HFFc6 (cell line): ENCODE results near the gene SLC7A1. TPM values are rescaled to one million over a fixed set of nuclear protein-coding genes. Genes with fewer than 3 reads are reported as not detected.

ENCODE experiments used
- DNase-seq: peaks from one replicate; pipeline ENCODE4 v3.0.0-alpha.2; 2018
- H3K27ac Mint-ChIP-seq: 2 replicates; pipeline ENCODE4 v1.8.0; 2020; ENCODE audit warnings: mild to moderate bottlenecking, mixed read lengths
- H3K27me3 Mint-ChIP-seq: 2 replicates; pipeline ENCODE4 v1.8.0; 2021; ENCODE audit warnings: mild to moderate bottlenecking, moderate library complexity, mixed read lengths; ENCODE audit not compliant: insufficient read depth
- H3K36me3 Mint-ChIP-seq: 2 replicates; pipeline ENCODE4 v1.8.0; 2021; ENCODE audit warnings: low read depth, mixed read lengths
- H3K4me1 Mint-ChIP-seq: 2 replicates; pipeline ENCODE4 v1.8.0; 2020; ENCODE audit warnings: low read depth, mixed read lengths
- H3K4me3 Mint-ChIP-seq: 2 replicates; pipeline ENCODE4 v1.8.0; 2020; ENCODE audit warnings: mild to moderate bottlenecking, moderate library complexity, mixed read lengths
- H3K9me3 Mint-ChIP-seq: 2 replicates; pipeline ENCODE4 v1.8.0; 2020; ENCODE audit warnings: mild to moderate bottlenecking, mixed read lengths
- CTCF ChIP-seq: fragments of 200-600 bp; sonication (generic); IDR thresholded peaks from 2 replicates; pipeline ENCODE4 v1.5.0; 2021; ENCODE audit warnings: antibody characterized with exemption, mild to moderate bottlenecking
- total RNA-seq, 6 experiments: library from RNA; stranded (reverse); fragmentation: NEBNext Ultra II Directional; extraction: Animal tissue kit (Norgen Biotek cat#: 25700); gene quantifications; 2 replicates in 1 of 6; 3 replicates in 5 of 6; pipeline ENCODE4 v1.2.3, GENCODE V29; 2021

SLC7A1 gene
- total RNA-seq, 6 experiments from 2014 or later: 134 to 174 (median 144) TPM

DNA sequence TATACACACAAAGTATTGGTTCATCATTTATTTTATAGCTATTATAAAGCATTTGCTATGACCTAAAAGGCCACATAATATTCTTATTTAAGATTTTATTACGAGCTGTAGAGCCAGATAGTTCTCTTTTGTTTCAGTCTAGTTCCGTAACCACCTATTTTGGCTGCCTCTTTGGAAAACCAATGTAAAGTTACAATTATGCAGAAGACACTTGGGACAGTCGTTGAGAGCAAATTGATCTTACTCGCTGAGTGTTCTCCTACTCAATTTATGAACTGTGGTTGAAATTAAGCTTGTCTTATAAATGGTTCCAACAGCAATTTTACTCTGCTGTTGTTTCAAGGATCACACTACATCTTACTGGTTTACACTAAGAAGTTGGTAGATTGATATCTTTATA, 122.3 kb downstream of the SLC7A1 start:
- H3K27ac Mint-ChIP-seq: no peak overlapping the region
- no peak for DNase-seq
- peaks cover 10% of the 10 kb centered on the region for H3K4me1 Mint-ChIP-seq
- no peaks in the 10 kb centered on the region for H3K36me3 Mint-ChIP-seq
- peaks cover 9% of the 10 kb centered on the region for H3K27me3 Mint-ChIP-seq
- TF ChIP-seq CTCF: no peak
- no peak overlapping the region for H3K4me3 Mint-ChIP-seq
- H3K9me3 Mint-ChIP-seq: no peaks in the 10 kb centered on the region

GRCh38 chr13:29472332-29472961, 123.0 kb downstream of the SLC7A1 start:
- Mint-ChIP-seq H3K36me3 (no peaks in the 10 kb centered on the region), H3K9me3 (no peaks in the 10 kb centered on the region), H3K27me3 (peaks cover 9% of the 10 kb centered on the region), H3K27ac (no peak overlapping the region), H3K4me1 (peaks cover 10% of the 10 kb centered on the region), H3K4me3 (no peak overlapping the region)
- peak; percentile 61 for DNase-seq
- peak; percentile 100 for TF ChIP-seq CTCF

GRCh38 chr13:29471551-29471950, 123.9 kb downstream of the SLC7A1 start:
- Mint-ChIP-seq H3K9me3 (no peaks in the 10 kb centered on the region), H3K36me3 (no peaks in the 10 kb centered on the region), H3K4me1 (peaks cover 10% of the 10 kb centered on the region), H3K27ac (no peak overlapping the region), H3K27me3 (peaks cover 9% of the 10 kb centered on the region), H3K4me3 (no peak overlapping the region)
- DNase-seq: no peak
- no peak for TF ChIP-seq CTCF

GRCh38 chr13:29465741-29466293, 129.7 kb downstream of the SLC7A1 start:
- DNase-seq: peak; percentile 75
- no peak overlapping the region for H3K27ac Mint-ChIP-seq
- H3K9me3 Mint-ChIP-seq: no peaks in the 10 kb centered on the region
- no peak for TF ChIP-seq CTCF
- H3K4me1 Mint-ChIP-seq: peaks cover 12% of the 10 kb centered on the region
- H3K36me3 Mint-ChIP-seq: no peaks in the 10 kb centered on the region
- no peak overlapping the region; the same call in 1 of the 2 replicates for H3K4me3 Mint-ChIP-seq
- H3K27me3 Mint-ChIP-seq: peaks cover 4% of the 10 kb centered on the region; the same call in 1 of the 2 replicates

GRCh38 chr13:29464105-29464679, 131.3 kb downstream of the SLC7A1 start:
- Mint-ChIP-seq H3K4me3 (no peak overlapping the region), H3K36me3 (no peaks in the 10 kb centered on the region), H3K4me1 (peaks cover 12% of the 10 kb centered on the region), H3K9me3 (no peaks in the 10 kb centered on the region), H3K27me3 (peaks cover 6% of the 10 kb centered on the region), H3K27ac (no peak overlapping the region)
- TF ChIP-seq CTCF: no peak
- DNase-seq: no peak
